Breast epithelium (tissue), 4 donors: Measurements from ENCODE around the gene PITPNM3. TPM values are rescaled to one million over a fixed set of nuclear protein-coding genes. Genes with fewer than 3 reads are reported as not detected.

Source experiments
- DNase-seq, 2 donors: peaks; one replicate each; pipeline ENCODE4 v3.0.0-alpha.2; 2019; ENCODE audit warnings: low spot score in 2 of 2
- H3K27ac ChIP-seq, 2 donors: fragments of 200-600 bp; sonication (generic) in 1 of 2; one replicate each; pipeline ENCODE4 v1.5.1; 2016 to 2019; ENCODE audit warnings: mild to moderate bottlenecking in 1 of 2
- H3K27me3 ChIP-seq, 2 donors: fragments of 200-600 bp; sonication (generic) in 1 of 2; one replicate each; pipeline versions ENCODE4 v1.5.1 to v1.6.0; 2017 to 2019; ENCODE audit warnings: control low read depth in 1 of 2, mild to moderate bottlenecking in 1 of 2
- H3K36me3 ChIP-seq: fragments of 200-600 bp; one replicate; pipeline ENCODE4 v1.5.1; 2019
- H3K4me1 ChIP-seq, 2 donors: fragments of 200-600 bp; sonication (generic); one replicate each; pipeline ENCODE4 v1.5.1; 2016 to 2019; ENCODE audit warnings: control low read depth in 1 of 2
- H3K4me3 ChIP-seq, 3 donors: fragments of 200-600 bp; sonication (generic); 1 replicate in 2 of 3; 2 replicates in 1 of 3; pipeline ENCODE4 v1.5.1; 2016 to 2019; ENCODE audit warnings: mild to moderate bottlenecking in 3 of 3, moderate library complexity in 2 of 3
- H3K9me3 ChIP-seq, 2 donors: fragments of 200-600 bp; sonication (generic) in 1 of 2; one replicate each; pipeline ENCODE4 v1.5.1; 2016 to 2019; ENCODE audit warnings: control low read depth in 1 of 2
- POLR2A ChIP-seq: fragments of 450-650 bp; IDR thresholded peaks from one replicate; pipeline ENCODE4 v1.6.1; 2016; ENCODE audit warnings: antibody characterized with exemption, mild to moderate bottlenecking, moderate library complexity
- POLR2AphosphoS5 ChIP-seq, 3 donors: sonication (generic); formaldehyde crosslinking; IDR thresholded peaks; one replicate each; pipeline ENCODE4 v1.6.1; 2017; ENCODE audit warnings: antibody characterized with exemption in 3 of 3
- intact Hi-C: fragments of 100-400 bp; cut with DNase I; formaldehyde crosslinking; loops from one replicate; pipeline ENCODE4 v1.15.1; 2023; ENCODE audit warnings: low total_unique reads
- total RNA-seq, 3 donors: library from RNA; depleted of rRNA; stranded (reverse); fragments of >200 nt; gene quantifications; one replicate each; pipeline ENCODE4 v1.1.0, GENCODE V29; 2016
- TF ChIP-seq, protein P1 (sequence below), 3 donors: fragments of 450-650 bp; IDR thresholded peaks; one replicate each; pipeline ENCODE4 v1.5.1; 2016 to 2017; ENCODE audit warnings: antibody characterized with exemption in 3 of 3, mild to moderate bottlenecking in 3 of 3, moderate library complexity in 3 of 3

PITPNM3 gene
- total RNA-seq, 3 donors from 2014 or later, result 1.6 to 1.8 (median 1.6) TPM

GRCh38 chr17:6458460-6458950 is 97.8 kb downstream of the PITPNM3 start:
- no peaks in the 10 kb centered on the region for H3K27me3 ChIP-seq
- no peak for TF ChIP-seq POLR2AphosphoS5 (IDR thresholded peaks at IDR 0.05)
- TF ChIP-seq, protein P1, sequence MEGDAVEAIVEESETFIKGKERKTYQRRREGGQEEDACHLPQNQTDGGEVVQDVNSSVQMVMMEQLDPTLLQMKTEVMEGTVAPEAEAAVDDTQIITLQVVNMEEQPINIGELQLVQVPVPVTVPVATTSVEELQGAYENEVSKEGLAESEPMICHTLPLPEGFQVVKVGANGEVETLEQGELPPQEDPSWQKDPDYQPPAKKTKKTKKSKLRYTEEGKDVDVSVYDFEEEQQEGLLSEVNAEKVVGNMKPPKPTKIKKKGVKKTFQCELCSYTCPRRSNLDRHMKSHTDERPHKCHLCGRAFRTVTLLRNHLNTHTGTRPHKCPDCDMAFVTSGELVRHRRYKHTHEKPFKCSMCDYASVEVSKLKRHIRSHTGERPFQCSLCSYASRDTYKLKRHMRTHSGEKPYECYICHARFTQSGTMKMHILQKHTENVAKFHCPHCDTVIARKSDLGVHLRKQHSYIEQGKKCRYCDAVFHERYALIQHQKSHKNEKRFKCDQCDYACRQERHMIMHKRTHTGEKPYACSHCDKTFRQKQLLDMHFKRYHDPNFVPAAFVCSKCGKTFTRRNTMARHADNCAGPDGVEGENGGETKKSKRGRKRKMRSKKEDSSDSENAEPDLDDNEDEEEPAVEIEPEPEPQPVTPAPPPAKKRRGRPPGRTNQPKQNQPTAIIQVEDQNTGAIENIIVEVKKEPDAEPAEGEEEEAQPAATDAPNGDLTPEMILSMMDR (IDR thresholded peaks at IDR 0.05), result no peak
- TF ChIP-seq POLR2A, result no peak
- no peaks in the 10 kb centered on the region for H3K36me3 ChIP-seq
- no peak overlapping the region for H3K27ac ChIP-seq
- H3K4me1 ChIP-seq, result no peaks in the 10 kb centered on the region
- H3K4me3 ChIP-seq, result no peak overlapping the region
- no peak for DNase-seq
- intact Hi-C loops, result no loop called here
- no peaks in the 10 kb centered on the region for H3K9me3 ChIP-seq

DNA sequence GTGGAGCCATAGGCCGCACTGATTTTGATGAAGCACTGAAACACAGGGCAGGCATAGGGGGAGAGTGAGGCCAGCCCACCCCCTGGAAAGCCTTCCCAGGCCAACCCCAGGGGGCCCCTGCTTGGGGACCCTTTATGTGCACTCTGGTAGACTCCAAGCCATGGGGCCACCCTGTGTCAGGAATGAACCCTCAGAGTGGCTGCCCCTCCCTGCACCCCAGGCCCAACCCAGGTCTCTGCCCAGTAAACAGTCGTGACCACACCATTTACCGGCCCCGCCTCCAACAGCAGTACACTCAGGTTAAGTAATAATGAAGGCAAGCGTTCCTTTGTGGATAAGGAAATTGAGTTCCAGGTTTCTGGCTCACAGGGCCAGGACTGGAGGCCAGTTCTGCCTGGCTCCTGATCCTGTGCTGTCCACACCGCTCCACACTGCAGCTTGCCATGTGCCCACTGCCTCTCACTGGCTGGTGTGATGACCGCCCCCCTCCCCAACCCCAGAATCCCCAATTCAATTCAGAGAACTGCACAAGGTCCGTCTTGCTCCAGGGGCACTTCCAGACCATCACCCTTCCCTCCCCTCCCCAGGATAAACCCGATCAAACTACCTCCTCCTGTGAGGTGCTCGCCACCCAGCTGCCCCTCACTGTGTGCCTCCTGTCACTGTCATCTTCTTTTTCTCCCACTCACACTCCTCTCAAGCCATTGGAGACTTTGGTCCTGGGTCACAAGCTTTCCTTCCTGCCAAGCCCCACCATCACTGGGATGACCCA is 98.5 kb downstream of the PITPNM3 start:
- no peak overlapping the region for H3K27ac ChIP-seq
- H3K4me3 ChIP-seq, result no peak overlapping the region
- H3K4me1 ChIP-seq, result no peaks in the 10 kb centered on the region
- no peaks in the 10 kb centered on the region for H3K9me3 ChIP-seq
- H3K36me3 ChIP-seq, result no peaks in the 10 kb centered on the region
- no peak for DNase-seq
- no peak for TF ChIP-seq POLR2AphosphoS5 (IDR thresholded peaks at IDR 0.05)
- TF ChIP-seq, protein P1 (IDR thresholded peaks at IDR 0.05), result no peak
- TF ChIP-seq POLR2A, result no peak
- H3K27me3 ChIP-seq, result no peaks in the 10 kb centered on the region
- intact Hi-C loops, result no loop called here

DNA sequence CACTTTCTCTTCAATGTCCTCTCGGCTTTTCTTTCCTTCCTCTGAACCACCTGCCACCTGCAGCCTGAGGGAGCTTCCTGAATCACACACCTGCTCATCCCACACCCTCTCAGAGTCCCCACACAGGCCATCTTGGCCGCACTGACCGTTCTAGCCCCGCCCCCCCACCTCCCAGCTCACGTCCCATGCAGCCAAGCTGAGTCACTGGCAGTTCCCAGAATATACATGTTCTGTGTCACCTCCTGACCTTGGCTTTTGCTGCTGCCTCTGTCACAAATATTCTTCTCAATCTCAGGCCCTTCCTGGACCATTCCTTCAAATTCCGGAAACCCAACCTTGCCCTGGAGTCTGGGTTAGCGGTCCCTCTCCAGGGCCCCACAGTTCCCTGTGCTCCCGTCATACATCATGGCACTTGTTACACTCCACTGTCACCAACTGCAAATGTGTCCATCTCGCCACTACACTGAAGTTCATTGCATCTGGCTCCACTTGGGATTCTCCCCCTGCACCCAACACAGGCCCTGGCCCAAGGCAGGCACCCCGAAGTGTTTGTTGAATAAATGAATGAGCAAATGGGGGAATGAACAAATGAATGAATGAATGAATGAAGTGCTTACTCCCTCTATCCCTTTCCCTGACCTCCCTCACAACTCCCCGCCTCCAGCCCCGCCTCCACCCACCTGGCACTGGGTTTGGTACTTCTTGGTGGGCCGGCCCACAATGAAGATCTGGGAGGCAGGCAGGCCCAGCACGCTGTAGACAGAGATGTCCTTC is 99.3 kb downstream of the PITPNM3 start:
- intact Hi-C loops, result no loop called here
- H3K4me1 ChIP-seq, result no peaks in the 10 kb centered on the region
- no peak overlapping the region for H3K27ac ChIP-seq
- no peak overlapping the region for H3K4me3 ChIP-seq
- TF ChIP-seq, protein P1 (IDR thresholded peaks at IDR 0.05), result no peak
- TF ChIP-seq POLR2AphosphoS5 (IDR thresholded peaks at IDR 0.05) (no peak), POLR2A (no peak)
- DNase-seq, result no peak
- H3K9me3 ChIP-seq, result no peaks in the 10 kb centered on the region
- H3K36me3 ChIP-seq, result no peaks in the 10 kb centered on the region
- no peaks in the 10 kb centered on the region for H3K27me3 ChIP-seq

DNA sequence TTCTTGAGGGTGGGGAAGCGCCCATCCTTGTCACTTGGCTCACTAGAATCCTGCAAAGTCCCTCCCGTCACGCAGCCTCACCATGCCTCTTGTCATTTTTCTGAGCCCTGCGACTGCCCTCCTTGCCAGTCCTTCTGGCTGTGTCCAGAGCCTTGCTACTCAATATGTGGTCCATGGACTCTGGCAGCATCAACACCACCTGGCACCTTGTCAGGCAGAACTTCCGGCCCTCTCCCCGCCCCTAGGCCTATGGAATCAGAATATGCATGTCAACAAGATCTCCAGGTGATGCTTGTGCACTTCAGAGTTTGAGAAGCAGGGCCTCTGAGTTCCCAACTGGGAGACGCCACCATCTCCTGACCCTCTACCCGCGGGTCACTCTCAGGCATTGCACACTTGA is 100.0 kb downstream of the PITPNM3 start:
- DNase-seq, result no peak
- no peak overlapping the region for H3K27ac ChIP-seq
- no peak overlapping the region for H3K4me3 ChIP-seq
- no peaks in the 10 kb centered on the region for H3K4me1 ChIP-seq
- H3K27me3 ChIP-seq, result no peaks in the 10 kb centered on the region
- intact Hi-C loops, result no loop called here
- no peaks in the 10 kb centered on the region for H3K9me3 ChIP-seq
- TF ChIP-seq, protein P1 (IDR thresholded peaks at IDR 0.05), result no peak
- TF ChIP-seq POLR2A, result no peak
- no peak for TF ChIP-seq POLR2AphosphoS5 (IDR thresholded peaks at IDR 0.05)
- H3K36me3 ChIP-seq, result no peaks in the 10 kb centered on the region

- peak overlapping the region in 2 of 3 donors; percentile 44 to 62 for H3K4me3 ChIP-seq
- no peaks in the 10 kb centered on the region for H3K9me3 ChIP-seq
- no peaks in the 10 kb centered on the region for H3K4me1 ChIP-seq
- DNase-seq, result no peak
- intact Hi-C loops, result no loop called here
- H3K36me3 ChIP-seq, result no peaks in the 10 kb centered on the region
- peak overlapping the region in 1 of 2 donors; percentile 43 for H3K27ac ChIP-seq
- no peaks in the 10 kb centered on the region for H3K27me3 ChIP-seq
- TF ChIP-seq POLR2A, result no peak
- TF ChIP-seq, protein P1 (IDR thresholded peaks at IDR 0.05), result no peak
Observed at GRCh38 chr17:6455321-6455705, 101.0 kb downstream of the PITPNM3 start.
